HAP-1 (cell line): ENCODE data around the gene C6orf132.
A peak's percentile ranks its signal among the peaks of the same experiment; 100 is the strongest.

Experiments used
- DNase-seq, 2 experiments: peaks; one replicate each; pipeline ENCODE4 v3.0.0-alpha.2; 2016 to 2020; ENCODE audit warnings: low spot score in 2 of 2
- H3K27me3 ChIP-seq: fragments of 250-450 bp; sonication (Bioruptor Pico); 2 replicates; pipeline ENCODE4 v1.5.1; 2020; ENCODE audit warnings: low read depth, mild to moderate bottlenecking, moderate library complexity
- H3K36me3 ChIP-seq: fragments of 250-450 bp; sonication (Bioruptor Pico); replicated peaks from 2 replicates; pipeline ENCODE4 v1.5.1; 2020; ENCODE audit warnings: mild to moderate bottlenecking
- H3K4me1 ChIP-seq: fragments of 250-450 bp; sonication (Bioruptor Pico); 2 replicates; pipeline ENCODE4 v1.5.1; 2020; ENCODE audit warnings: mild to moderate bottlenecking
- H3K4me3 ChIP-seq: fragments of 250-450 bp; sonication (Bioruptor Pico); 2 replicates; pipeline ENCODE4 v1.5.1; 2020; ENCODE audit warnings: mild to moderate bottlenecking, moderate library complexity
- H3K9me3 ChIP-seq: fragments of 250-450 bp; sonication (Bioruptor Pico); 2 replicates; pipeline ENCODE4 v1.5.1; 2020; ENCODE audit warnings: mild to moderate bottlenecking, moderate library complexity
- in situ Hi-C: fragments of 300-500 bp; cut with MboI; formaldehyde crosslinking; loops from 3 replicates; pipeline ENCODE4 v1.14.3; 2020; ENCODE audit warnings: low sequenced_read_pairs, inconsistent platforms, mixed read lengths

Gene C6orf132

DNA sequence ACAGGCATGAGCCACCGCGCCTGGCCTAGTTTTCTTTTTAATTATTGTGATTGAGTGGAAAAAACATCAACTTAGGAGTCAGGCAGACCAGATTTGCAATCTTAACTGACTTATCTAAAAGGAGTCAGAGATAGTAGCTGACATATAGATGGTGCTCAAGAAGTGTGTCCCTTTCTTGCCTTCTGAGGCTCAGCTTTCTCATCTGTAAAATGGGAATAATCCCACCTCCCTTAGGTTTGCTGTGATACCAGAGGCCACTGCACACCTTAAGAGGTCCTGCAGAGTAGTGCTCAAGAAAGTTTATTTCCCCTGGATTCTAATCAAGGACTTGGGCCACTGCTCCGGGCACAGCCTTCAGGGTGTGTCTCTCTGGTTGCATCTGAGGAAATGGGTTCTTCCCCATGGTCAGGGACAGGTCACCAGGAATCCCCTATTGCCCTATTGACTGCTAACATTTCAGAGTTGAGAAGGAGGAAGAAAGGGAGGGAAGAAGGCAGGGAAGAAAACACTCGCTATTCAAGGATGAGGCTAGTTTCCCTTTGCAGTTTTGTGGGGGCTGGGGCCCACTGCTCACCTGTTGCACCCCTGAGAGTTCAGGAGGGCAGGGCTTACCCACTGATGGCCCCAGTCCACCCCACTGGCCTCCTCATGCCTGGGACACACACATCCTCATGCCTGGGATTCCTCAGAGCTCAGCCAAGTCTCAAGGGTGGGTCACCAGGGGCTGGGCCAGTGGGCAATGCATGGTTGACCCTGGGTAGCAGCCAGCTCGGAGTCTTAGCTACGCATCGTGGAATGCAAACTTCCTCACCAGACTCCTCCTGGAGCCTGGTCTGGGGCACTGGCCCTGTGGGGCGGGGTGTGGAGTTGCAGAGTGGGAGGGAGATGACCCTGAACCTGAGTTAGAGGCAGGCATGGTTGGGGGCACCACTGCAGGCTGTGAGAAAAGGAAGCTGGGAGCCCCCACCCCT lies 21.2 kb downstream of the C6orf132 start:
- in situ Hi-C loops, result no loop called here
- H3K4me3 ChIP-seq, result no peak overlapping the region

DNA sequence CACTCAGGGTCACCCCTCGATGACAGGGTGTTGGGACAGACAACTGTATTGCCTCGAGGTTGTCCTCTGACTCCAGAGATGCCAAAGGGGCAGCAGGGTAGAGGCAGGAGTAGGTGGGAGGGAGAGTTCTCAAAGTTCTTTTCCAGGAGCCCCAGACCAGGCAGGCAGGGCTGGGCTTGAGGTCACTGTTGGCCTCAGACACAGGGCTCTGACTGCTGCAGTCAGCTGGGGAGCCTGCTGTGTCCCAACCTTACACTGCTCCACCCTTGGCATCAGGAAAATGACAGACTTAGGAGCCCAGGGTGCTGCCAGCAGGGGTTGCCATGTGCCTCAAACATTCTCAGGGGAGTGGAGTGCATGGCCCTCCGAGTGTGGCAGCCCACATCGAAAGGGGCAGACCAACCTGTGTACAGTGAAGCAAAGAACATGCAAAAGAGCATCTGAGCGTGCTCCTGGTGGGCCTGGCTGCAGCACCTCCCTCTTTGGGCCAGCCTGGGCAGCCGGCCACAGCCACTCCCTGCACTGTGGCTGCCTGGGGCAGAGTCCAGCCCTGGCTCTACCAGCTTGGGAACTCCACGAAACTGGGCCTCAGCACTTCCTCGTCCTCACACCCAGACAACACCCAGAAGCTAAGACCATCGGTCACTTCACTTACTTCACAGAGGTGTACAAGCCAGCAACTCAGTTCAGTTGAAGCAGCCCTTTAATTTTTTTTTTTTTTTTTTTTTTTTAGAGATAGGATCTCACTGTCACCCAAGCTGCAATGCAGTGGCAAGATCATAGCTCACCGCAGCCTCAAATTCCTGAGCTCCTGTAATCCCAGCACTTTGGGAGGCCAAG lies 24.0 kb downstream of the C6orf132 start:
- Histone ChIP-seq H3K36me3 (no peaks in the 10 kb centered on the region), H3K4me1 (no peaks in the 10 kb centered on the region), H3K4me3 (no peak overlapping the region), H3K9me3 (no peaks in the 10 kb centered on the region), H3K27me3 (no peaks in the 10 kb centered on the region)
- in situ Hi-C loops, result no loop called here
- DNase-seq, result no peak

More for the DNA sequence above, 21.2 kb downstream of the C6orf132 start:
- no peak for DNase-seq
- Histone ChIP-seq H3K4me1 (no peaks in the 10 kb centered on the region), H3K36me3 (no peaks in the 10 kb centered on the region), H3K9me3 (no peaks in the 10 kb centered on the region), H3K27me3 (no peaks in the 10 kb centered on the region)

DNA sequence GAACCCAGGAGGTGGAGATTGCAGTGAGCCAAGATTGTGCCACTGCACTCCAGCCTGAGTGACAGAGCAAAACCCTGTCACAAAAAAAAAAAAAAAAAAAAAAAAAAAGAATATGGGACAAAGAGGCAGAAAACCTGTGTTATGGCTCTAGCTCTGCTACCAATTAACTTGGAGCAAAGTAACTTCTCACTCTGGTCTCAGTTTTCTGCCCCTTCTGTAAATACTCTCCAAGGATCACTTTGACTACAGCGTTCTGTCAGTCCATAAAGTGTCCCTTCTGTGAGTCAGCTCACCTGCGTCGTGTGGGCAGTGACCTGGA lies 24.6 kb downstream of the C6orf132 start:
- in situ Hi-C loops, result no loop called here
- Histone ChIP-seq H3K27me3 (no peaks in the 10 kb centered on the region), H3K36me3 (no peaks in the 10 kb centered on the region), H3K4me1 (no peaks in the 10 kb centered on the region), H3K9me3 (no peaks in the 10 kb centered on the region), H3K4me3 (no peak overlapping the region)
- DNase-seq, result no peak

DNA sequence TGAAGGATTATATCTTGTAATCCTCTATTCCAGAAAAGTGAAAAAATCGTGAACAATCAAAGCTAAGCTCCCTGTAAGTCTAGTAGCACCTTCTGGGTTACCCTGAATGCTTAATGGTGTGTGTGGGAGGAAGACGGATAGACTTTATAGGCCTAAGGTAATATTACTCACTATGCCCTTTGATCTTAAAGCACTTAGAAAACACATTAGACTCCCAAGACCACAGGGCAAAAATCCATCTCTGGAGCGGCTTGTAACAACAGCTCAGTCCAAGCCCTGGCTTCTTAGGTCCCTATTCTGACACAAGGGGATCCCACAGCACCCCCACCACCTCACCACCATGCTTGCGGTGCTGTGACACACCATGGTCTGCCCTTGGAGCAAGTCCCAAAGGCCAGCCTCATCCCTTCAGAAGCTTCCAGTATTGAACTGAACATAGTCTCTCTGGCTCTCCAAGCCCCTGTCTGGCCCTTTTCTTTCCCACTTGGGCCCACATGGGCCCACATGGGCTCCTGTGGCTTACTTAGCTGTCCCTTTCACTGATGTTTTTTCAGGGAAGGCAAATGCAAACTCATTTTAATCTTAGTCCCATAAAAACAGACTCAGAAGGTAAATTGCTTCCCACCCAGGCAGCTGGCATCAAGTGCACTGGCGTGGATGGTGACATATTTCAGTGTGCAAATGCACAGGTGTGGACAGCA lies 28.3 kb downstream of the C6orf132 start:
- in situ Hi-C loops, result no loop called here
- Histone ChIP-seq H3K27me3 (no peaks in the 10 kb centered on the region), H3K9me3 (no peaks in the 10 kb centered on the region), H3K36me3 (no peaks in the 10 kb centered on the region), H3K4me3 (no peak overlapping the region), H3K4me1 (no peaks in the 10 kb centered on the region)
- no peak for DNase-seq

DNA sequence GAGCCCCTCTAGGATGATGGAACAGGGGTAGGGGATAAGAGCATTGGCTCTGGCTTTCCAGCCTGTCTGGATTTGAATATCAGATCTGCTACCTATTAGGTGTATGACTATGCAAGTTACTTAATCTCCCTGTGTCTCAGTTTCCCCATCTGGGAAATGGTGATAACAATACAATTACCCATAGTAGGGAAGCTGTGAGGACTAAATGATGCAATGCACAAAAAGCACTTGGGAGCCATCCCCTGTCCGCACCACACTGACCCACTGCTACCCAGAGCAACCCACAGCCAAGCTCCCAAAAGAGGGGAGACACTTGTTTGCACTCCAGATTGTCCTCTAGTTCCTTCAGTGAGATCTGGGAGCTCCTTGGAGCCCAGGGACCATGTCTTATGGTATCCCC lies 30.1 kb downstream of the C6orf132 start:
- Histone ChIP-seq H3K9me3 (no peaks in the 10 kb centered on the region), H3K4me1 (no peaks in the 10 kb centered on the region), H3K27me3 (no peaks in the 10 kb centered on the region), H3K36me3 (no peaks in the 10 kb centered on the region), H3K4me3 (no peak overlapping the region)
- in situ Hi-C loops, result no loop called here
- no peak for DNase-seq

DNA sequence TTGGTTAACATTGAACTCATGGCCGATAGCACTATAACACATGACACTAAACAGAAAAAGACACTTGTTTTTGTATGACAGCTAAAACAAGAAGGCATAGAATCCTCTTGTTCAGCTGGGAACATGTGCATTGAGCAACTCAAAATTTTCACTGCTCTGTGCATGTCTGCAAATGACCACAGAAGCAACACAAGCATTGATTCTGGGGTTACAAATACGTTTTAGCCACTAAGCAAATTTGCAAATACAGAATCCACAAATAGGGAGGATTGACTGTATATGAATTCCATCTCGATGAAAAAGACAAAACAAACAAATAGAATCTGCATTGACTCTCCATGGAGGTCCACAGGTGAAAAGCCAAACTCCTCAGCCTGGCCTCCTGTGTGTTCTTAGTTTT lies 31.7 kb downstream of the C6orf132 start:
- in situ Hi-C loops, result no loop called here

DNA sequence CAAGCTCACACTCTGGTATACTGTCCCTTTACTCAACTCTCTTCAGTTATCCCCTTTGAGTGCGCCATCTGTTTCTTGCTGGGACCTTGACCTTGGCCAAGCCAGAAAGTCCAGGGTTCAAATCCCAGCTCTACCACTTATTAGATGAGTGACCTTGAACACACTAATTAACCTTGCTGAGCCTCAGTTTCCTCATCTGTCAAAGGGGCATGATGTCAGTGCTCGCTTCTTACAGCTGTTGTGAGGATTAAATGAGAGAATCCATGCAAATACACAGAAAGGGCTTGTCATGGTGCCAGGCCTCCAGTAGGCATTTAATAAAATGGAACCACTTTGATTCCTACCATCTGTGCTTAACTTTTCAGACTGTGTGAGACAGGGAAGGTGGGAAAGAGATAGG lies 34.3 kb downstream of the C6orf132 start:
- in situ Hi-C loops, result no loop called here
- Histone ChIP-seq H3K4me3 (no peak overlapping the region), H3K27me3 (no peaks in the 10 kb centered on the region), H3K4me1 (peaks cover 10% of the 10 kb centered on the region), H3K9me3 (no peaks in the 10 kb centered on the region), H3K36me3 (no peaks in the 10 kb centered on the region; the same call in 1 of the 2 replicates)
- DNase-seq, result no peak

More for the DNA sequence above, 31.7 kb downstream of the C6orf132 start:
- Histone ChIP-seq H3K4me3 (no peak overlapping the region), H3K36me3 (no peaks in the 10 kb centered on the region), H3K27me3 (no peaks in the 10 kb centered on the region), H3K9me3 (no peaks in the 10 kb centered on the region), H3K4me1 (no peaks in the 10 kb centered on the region)
- DNase-seq, result no peak

DNA sequence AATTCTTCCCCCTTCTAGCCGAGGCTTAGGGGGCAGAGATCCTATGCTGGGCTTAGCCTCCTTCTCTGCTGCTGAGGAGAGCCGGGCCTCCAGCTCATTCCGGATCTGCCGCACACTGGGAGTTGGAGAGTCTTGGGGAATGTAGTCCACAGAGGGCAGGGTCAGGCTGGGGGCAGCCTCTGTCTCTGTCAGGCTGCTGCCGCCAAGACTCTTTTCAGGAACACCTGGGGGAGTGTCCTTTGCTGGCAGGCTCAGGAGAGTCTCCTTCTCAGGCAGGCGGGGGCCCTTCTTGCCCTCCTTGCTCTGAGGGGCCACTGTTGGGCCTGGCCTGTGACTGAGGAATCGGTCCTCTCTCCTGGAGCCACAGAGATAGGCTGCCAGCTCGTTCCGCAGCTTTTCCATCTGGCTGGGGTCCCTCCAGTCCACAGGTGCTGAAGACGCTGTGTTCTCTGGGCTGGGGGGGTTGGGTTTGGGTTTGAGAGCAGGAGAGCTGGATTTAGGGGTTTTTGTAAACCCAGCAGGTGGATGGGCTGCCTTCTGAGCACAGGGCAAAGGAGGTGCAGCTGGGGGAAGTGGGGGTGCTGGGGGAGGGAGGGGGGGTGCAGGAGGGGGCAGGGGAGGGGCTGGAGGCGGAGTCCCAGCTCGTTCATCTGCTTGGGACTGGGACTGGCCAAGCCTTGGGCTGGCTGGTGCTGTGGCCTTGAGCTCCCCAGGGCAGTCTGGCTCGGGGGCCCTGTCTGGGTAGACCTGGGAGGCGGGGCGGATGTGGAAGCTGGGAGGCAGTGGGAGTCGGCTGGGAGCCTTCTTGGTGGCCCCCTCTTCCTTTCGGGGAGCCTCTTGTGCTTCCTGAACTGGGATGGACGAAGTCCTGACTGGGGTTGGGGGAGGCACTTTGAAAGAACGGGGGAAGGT lies 36.1 kb downstream of the C6orf132 start:
- in situ Hi-C loops, result no loop called here
- no peaks in the 10 kb centered on the region for H3K9me3 ChIP-seq
- H3K27me3 ChIP-seq, result no peaks in the 10 kb centered on the region
- no peak overlapping the region for H3K4me3 ChIP-seq
- no peak for DNase-seq
- peaks cover 10% of the 10 kb centered on the region for H3K4me1 ChIP-seq
- no peaks in the 10 kb centered on the region; the same call in 1 of the 2 replicates for H3K36me3 ChIP-seq

DNA sequence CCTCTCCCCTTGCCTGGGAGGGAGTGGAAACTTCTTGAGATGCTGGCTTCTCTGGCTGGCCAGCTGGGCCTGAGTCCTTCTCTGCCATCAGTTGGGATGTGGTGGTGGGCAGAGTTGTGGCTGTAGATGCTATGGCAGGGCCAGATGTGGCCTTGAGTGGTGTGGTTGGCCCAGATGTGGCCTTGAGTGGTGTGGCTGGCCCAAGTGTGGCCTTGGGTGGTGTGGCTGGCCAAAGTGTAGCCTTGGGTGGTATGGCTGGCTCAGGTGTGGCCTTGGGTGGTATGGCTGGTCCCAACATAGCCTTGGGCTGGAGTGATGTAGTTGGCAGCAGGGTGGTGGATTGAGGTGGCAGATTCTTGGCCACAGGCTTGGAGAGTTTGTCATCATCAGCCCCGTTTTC lies 36.7 kb downstream of the C6orf132 start:
- in situ Hi-C loops, result no loop called here
- DNase-seq, result no peak
- H3K4me3 ChIP-seq, result no peak overlapping the region
- H3K36me3 ChIP-seq, result no peaks in the 10 kb centered on the region; the same call in 1 of the 2 replicates
- H3K27me3 ChIP-seq, result no peaks in the 10 kb centered on the region
- H3K4me1 ChIP-seq, result peaks cover 10% of the 10 kb centered on the region
- H3K9me3 ChIP-seq, result no peaks in the 10 kb centered on the region

DNA sequence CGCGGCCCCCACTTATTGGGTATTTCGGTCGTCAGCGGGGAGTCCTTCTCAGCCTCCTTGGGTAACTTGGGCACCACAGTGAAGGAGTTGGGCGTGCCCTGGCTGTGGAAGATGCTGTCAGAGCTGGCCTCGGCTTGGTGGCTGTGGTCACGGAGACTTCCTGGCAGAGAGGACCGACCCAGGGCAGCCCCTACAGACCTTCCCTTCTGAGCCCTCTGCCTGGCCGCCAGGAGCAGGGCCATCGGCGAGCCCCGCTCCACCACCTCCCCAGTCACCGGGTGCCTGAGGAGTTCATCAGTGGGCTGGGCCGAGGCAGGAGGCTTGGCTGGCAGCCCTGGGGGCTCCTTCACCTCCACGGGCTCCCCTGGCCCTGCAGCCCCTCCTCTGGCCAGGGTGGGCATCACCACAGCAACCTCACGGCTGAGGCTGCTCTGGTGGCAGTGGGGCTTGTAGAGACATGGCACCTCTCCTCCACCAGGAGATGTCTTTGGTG lies 37.2 kb downstream of the C6orf132 start:
- in situ Hi-C loops, result no loop called here
- Histone ChIP-seq H3K36me3 (no peaks in the 10 kb centered on the region; the same call in 1 of the 2 replicates), H3K4me1 (peaks cover 10% of the 10 kb centered on the region), H3K9me3 (no peaks in the 10 kb centered on the region), H3K27me3 (no peaks in the 10 kb centered on the region), H3K4me3 (no peak overlapping the region; the same call in 1 of the 2 replicates)
- no peak for DNase-seq

DNA sequence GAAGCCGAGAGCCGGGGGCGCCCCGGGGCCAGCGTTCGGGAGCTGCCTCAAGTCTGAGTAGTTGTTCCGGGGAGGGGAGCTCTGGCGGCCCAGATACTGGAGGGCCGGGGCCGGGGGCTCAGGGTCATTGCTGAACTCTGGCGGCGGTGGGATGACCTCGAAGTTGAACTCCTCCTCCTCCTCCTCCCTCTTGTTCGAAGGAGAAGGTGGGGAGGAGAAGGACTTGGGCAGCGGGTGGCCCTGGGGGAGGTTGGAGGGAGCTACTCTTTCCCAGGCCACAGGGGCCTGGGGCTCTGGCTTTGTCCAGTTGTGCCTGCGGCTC lies 37.7 kb downstream of the C6orf132 start:
- peaks cover 10% of the 10 kb centered on the region for H3K4me1 ChIP-seq
- H3K9me3 ChIP-seq, result no peaks in the 10 kb centered on the region
- H3K4me3 ChIP-seq, result peak overlapping the region; percentile 35
- DNase-seq, result no peak
- in situ Hi-C loops, result no loop called here
- H3K27me3 ChIP-seq, result no peaks in the 10 kb centered on the region
- no peaks in the 10 kb centered on the region; the same call in 1 of the 2 replicates for H3K36me3 ChIP-seq

DNA sequence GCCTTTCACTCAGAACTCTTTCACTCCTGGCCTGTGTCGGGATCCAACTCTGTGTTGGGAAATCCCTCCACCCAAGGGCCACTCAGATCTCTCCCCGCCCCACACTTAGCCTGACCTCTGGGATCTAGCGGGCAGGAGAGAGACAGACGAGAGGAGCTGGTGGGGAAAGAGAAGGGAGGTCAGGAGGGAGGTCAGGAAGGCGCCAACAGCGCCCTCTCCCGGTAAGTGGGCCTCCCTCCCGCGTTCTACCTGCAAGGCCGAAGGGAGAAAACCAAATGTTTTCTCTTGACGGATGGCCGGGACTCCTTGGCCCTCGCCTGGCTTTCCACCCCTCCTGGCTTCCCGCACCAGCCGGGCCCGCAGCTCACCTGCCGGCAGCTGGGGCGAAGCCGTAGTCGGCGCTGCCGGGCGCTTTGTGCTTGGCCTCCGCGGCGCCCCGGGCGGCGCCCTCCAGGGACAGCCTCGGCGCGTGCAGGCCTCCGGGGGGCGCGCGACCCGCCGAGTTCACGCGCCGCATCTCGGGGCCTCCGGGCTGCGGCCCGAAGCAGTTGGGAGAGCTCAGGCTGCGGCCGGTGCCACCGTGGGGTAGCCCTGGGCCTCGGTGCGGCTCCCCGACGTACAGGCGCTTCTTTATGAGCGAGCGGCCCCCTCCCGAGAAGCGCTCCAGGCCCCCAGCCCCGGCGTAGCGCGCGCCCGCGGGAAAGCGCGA lies 38.2 kb downstream of the C6orf132 start:
- DNase-seq, result peak; percentile 83 to 90
- in situ Hi-C loops, result no loop called here
- Histone ChIP-seq H3K9me3 (no peaks in the 10 kb centered on the region), H3K27me3 (no peaks in the 10 kb centered on the region), H3K4me3 (peak overlapping the region; percentile 35), H3K4me1 (peaks cover 10% of the 10 kb centered on the region), H3K36me3 (no peaks in the 10 kb centered on the region; the same call in 1 of the 2 replicates)
